Measurements from ENCODE around the gene TEN1. TPM values are rescaled to one million over a fixed set of nuclear protein-coding genes. Genes with fewer than 3 reads are reported as not detected.

TEN1 gene
- total RNA-seq, 1 experiment from 2014 or later: 19.3 TPM

DNA sequence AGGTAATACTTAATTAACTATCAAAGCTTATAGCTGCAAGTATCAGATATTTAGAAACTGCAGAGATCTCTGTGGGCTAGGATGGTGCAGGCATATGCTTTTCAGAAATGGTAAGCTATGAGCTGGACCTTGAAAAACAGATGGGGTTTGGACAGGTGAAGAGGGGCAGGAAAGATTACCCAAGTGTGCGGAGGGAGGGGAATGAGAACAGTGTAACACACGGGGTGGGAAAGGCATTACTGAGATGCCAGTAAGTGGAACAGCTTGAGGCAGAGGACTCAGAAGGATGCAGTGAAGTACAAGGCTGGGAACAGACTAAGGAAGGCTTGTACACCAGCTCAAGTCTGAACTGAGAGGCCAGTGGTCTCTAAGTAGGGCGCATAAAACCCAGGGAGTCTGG lies 70.2 kb downstream of the TEN1 start:
- H3K27me3 Mint-ChIP-seq (ENCODE audit: low read depth): no peaks in the 10 kb centered on the region
- no peaks in the 10 kb centered on the region for H3K79me2 ChIP-seq (ENCODE audit: insufficient read depth, low read length)
- H3K79me1 ChIP-seq (ENCODE audit: insufficient read depth, low read depth, low read length, poor library complexity, severe bottlenecking): no peaks in the 10 kb centered on the region
- no peak overlapping the region for H3K18ac ChIP-seq (ENCODE audit: insufficient read length, low read depth, low read length)
- no peak overlapping the region for H3K14ac ChIP-seq (ENCODE audit: insufficient read depth, low read length)
- peak overlapping the region in 2 of 3 experiments; percentile 13 to 41; a peak in 3 of 7 replicates for H3K27ac Mint-ChIP-seq
- H3T11ph ChIP-seq (ENCODE audit: low read length): no peak overlapping the region
- no CpG with 5 or more reads among the region's 3 CpGs for WGBS (ENCODE audit: extremely low coverage, insufficient read length, low lambda C conversion rate)
- no peak overlapping the region for H3K56ac ChIP-seq (ENCODE audit: insufficient read length, low read depth, low read length)
- H3K9ac ChIP-seq (ENCODE audit: extremely low read depth, insufficient read length, low read length): no peak overlapping the region
- H3K4me1 Mint-ChIP-seq: peaks cover 3 to 15% of the 10 kb centered on the region in 2 experiments
- H2BK12ac ChIP-seq (ENCODE audit: insufficient read length, low read depth, low read length): no peak overlapping the region
- no peak overlapping the region for H3K27ac ChIP-seq (ENCODE audit: insufficient read length, low read depth, low read length)
- DNase-seq: no peak
- no peaks in the 10 kb centered on the region for H3K9me3 ChIP-seq (ENCODE audit: control insufficient read depth, low read depth, low read length)
- H3K4me2 ChIP-seq (ENCODE audit: insufficient read depth, insufficient read length, low read length): no peak overlapping the region
- H4K91ac ChIP-seq (ENCODE audit: insufficient read length, low read depth, low read length): no peak overlapping the region
- no peaks in the 10 kb centered on the region for H3K4me1 ChIP-seq (ENCODE audit: insufficient read depth, low read length)
- no peak overlapping the region for H4K5ac ChIP-seq (ENCODE audit: insufficient read length, low read depth, low read length)
- no peak overlapping the region for H2AFZ ChIP-seq (ENCODE audit: low read length)
- H3K27me3 ChIP-seq (ENCODE audit: insufficient read depth, low read length): no peaks in the 10 kb centered on the region
- no peaks in the 10 kb centered on the region for H3K23me2 ChIP-seq (ENCODE audit: insufficient read length, low read depth, low read length, poor library complexity, severe bottlenecking)
- peaks cover 48 to 82% (median 77%) of the 10 kb centered on the region in 3 experiments; a peak in 6 of 7 replicates for H3K36me3 Mint-ChIP-seq (ENCODE audit: insufficient read depth in 1 of 3, low read depth in 3 of 3)
- no peak overlapping the region for H3K4ac ChIP-seq (ENCODE audit: low read depth, low read length)
- no peak overlapping the region for H3K23ac ChIP-seq (ENCODE audit: insufficient read length, low read depth, low read length)
- H4K20me1 ChIP-seq (ENCODE audit: control insufficient read depth, insufficient read depth, insufficient read length): no peaks in the 10 kb centered on the region
- TF ChIP-seq, protein P1, sequence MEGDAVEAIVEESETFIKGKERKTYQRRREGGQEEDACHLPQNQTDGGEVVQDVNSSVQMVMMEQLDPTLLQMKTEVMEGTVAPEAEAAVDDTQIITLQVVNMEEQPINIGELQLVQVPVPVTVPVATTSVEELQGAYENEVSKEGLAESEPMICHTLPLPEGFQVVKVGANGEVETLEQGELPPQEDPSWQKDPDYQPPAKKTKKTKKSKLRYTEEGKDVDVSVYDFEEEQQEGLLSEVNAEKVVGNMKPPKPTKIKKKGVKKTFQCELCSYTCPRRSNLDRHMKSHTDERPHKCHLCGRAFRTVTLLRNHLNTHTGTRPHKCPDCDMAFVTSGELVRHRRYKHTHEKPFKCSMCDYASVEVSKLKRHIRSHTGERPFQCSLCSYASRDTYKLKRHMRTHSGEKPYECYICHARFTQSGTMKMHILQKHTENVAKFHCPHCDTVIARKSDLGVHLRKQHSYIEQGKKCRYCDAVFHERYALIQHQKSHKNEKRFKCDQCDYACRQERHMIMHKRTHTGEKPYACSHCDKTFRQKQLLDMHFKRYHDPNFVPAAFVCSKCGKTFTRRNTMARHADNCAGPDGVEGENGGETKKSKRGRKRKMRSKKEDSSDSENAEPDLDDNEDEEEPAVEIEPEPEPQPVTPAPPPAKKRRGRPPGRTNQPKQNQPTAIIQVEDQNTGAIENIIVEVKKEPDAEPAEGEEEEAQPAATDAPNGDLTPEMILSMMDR (conservative IDR thresholded peaks at IDR 0.05): no peak
- no peak overlapping the region for H3K4me3 Mint-ChIP-seq
- H2BK20ac ChIP-seq (ENCODE audit: low read depth, low read length, poor library complexity, severe bottlenecking): no peak overlapping the region
- H3K9me3 Mint-ChIP-seq: no peaks in the 10 kb centered on the region
- no peak overlapping the region for H2BK5ac ChIP-seq (ENCODE audit: insufficient read length, low read length)
- no peak overlapping the region for H4K8ac ChIP-seq (replicated peaks; ENCODE audit: insufficient read length, low read depth, low read length)
- H2BK15ac ChIP-seq (ENCODE audit: low read depth, low read length): no peak overlapping the region
- no peak overlapping the region for H2BK120ac ChIP-seq (ENCODE audit: low read depth, low read length, poor library complexity, severe bottlenecking)
- H2AK5ac ChIP-seq (ENCODE audit: insufficient read length, low read length): no peak overlapping the region

All from H9 (cell line).